ENCODE results near the gene GCC2.

DNA sequence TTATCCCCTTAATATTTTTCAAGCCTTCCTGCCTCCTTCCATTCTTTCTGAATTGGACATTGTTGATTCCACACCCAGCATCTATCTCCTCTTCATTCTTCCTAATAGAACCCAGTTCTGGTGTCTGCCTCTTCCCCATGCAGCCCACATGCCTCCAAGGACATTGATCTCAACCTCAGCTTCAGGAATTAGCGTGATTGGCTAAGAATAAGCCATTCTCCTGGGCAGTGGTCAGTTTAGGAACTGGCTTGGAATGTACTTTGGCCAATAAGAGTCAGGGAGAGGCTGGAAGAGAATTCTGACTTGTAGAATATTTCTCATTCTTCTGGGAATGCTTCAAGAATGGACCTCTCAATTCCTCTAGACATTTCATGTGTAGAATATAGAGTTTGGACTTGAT, 25.9 kb upstream of the GCC2 start:
- TF ChIP-seq SMC3 (IDR thresholded peaks at IDR 0.05; ENCODE audit: low read depth, low read length) (no peak), FOSL2 (IDR thresholded peaks at IDR 0.05; ENCODE audit: borderline replicate concordance, low read depth) (no peak), SIN3A (IDR thresholded peaks at IDR 0.05; ENCODE audit: borderline replicate concordance, low read depth, low read length) (no peak), GATA2 (CRISPR knock-in tag; IDR thresholded peaks at IDR 0.05) (no peak), RCOR1 (IDR thresholded peaks at IDR 0.05; ENCODE audit: low read length) (no peak), EZH2phosphoT487 (IDR thresholded peaks at IDR 0.05; ENCODE audit: borderline replicate concordance, low read depth) (no peak), POLR2AphosphoS5 (IDR thresholded peaks at IDR 0.05; ENCODE audit: low read depth, low read length) (no peak)
- TF ChIP-seq, protein P1, sequence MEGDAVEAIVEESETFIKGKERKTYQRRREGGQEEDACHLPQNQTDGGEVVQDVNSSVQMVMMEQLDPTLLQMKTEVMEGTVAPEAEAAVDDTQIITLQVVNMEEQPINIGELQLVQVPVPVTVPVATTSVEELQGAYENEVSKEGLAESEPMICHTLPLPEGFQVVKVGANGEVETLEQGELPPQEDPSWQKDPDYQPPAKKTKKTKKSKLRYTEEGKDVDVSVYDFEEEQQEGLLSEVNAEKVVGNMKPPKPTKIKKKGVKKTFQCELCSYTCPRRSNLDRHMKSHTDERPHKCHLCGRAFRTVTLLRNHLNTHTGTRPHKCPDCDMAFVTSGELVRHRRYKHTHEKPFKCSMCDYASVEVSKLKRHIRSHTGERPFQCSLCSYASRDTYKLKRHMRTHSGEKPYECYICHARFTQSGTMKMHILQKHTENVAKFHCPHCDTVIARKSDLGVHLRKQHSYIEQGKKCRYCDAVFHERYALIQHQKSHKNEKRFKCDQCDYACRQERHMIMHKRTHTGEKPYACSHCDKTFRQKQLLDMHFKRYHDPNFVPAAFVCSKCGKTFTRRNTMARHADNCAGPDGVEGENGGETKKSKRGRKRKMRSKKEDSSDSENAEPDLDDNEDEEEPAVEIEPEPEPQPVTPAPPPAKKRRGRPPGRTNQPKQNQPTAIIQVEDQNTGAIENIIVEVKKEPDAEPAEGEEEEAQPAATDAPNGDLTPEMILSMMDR (IDR thresholded peaks at IDR 0.05) = no peak

Measured in SK-N-SH (cell line).